Mononuclear cell (primary cell): ENCODE results near the gene LY6G6C. TPM values are rescaled to one million over a fixed set of nuclear protein-coding genes. Genes with fewer than 3 reads are reported as not detected.
A peak's percentile ranks its signal among the peaks of the same experiment; 100 is the strongest.

Experiments used
- H3K27me3 ChIP-seq: 2 replicates; pipeline ENCODE4 v1.6.0; 2011; ENCODE audit warnings: low read length, control low read depth; ENCODE audit not compliant: insufficient read depth
- H3K4me1 ChIP-seq: 2 replicates; pipeline ENCODE4 v1.5.1; 2011; ENCODE audit warnings: mild to moderate bottlenecking, low read length, control low read depth; ENCODE audit not compliant: insufficient read depth
- H3K4me3 ChIP-seq: 2 replicates; pipeline ENCODE4 v1.5.1; 2011; ENCODE audit warnings: mild to moderate bottlenecking, low read length, moderate library complexity
- H3K9me3 ChIP-seq: 2 replicates; pipeline ENCODE4 v1.5.1; 2011; ENCODE audit warnings: low read depth, mild to moderate bottlenecking, control low read depth, low read length
- total RNA-seq: library from RNA; depleted of rRNA; stranded (reverse); fragments of >200 nt; gene quantifications from one replicate; pipeline ENCODE4 v1.2.3, GENCODE V29; 2012

Gene LY6G6C
- total RNA-seq, 1 donor: not detected

DNA sequence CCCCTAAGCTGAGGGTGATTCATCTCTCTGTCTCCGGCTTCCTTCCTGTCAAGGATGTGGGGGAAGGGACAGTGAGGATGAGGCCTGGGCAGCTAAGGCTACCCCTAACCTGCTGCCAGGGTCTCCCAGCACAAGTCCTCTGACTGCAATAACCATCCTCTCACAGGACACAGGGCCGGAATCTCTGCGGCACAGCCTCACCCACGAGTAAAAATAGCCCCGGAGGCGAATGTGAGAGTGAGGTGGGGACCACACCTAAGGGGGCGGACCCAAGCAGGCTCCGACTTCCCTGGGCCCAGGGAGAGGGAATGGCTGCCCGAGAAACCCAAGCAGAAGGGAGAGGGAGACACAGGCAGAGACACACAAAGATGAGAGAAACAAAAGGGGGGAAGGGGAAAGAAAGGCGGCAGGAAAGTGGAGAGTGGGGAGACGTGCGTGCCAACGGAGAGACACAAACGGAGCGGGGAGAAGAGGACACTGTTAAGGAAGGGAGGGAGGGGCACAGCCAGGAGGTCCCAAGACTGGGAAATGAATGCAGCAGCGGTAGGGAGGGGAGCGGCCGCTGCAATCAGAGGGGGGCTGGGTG is 13.4 kb upstream of the LY6G6C start:
- peaks cover 75% of the 10 kb centered on the region for H3K4me1 ChIP-seq
- H3K9me3 ChIP-seq: no peaks in the 10 kb centered on the region
- no peaks in the 10 kb centered on the region for H3K27me3 ChIP-seq
- H3K4me3 ChIP-seq: peak overlapping the region; percentile 92

DNA sequence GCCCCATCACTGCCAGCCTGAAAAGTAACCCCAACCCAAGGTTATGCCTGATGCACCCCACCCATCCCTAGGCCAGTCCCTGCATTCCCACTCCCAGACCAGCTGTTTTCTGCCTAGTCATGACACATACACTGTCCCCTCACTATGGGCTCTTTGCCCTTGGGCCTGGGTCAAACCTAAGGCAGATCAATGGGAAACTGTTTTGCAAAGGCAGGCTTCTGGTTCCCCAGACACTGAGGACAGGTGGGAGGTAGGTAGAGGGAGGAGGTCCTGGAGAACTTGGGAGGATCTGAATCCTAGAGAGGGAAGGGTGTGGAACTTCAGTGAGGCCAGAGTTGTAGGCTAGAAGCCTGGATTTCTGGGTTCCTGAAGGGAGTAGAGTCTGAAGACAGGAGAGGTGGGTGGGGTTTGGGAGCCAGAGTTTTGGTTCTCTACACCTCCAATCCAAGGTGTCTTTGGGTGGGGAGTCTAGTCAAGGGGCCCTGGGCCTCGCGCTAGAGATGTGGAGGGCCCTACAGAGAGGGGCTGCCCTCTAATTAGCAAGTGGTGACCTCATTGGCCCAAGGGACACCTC is 12.8 kb upstream of the LY6G6C start:
- H3K4me1 ChIP-seq: peaks cover 77% of the 10 kb centered on the region
- H3K27me3 ChIP-seq: no peaks in the 10 kb centered on the region
- H3K9me3 ChIP-seq: no peaks in the 10 kb centered on the region
- H3K4me3 ChIP-seq: peak overlapping the region; percentile 92

DNA sequence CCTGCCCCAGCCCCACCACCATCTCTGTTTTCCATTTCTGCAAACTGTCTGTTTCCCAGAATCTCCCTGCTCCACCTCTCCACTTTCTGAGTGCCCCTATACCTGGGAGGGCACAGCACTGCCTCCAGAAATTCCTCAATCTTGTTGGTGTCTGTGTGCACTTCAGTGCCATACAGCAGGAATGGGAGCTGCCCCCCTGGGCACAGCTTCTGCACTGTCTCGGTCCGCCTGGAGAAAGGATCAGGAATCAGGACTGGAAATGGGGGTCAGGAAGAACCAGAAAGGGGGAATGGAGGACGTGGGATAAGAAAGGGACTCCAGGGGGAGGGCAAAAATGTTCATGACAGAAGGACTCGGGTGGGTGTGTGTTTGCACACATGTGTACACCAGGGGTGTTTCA is 12.2 kb upstream of the LY6G6C start:
- Histone ChIP-seq H3K27me3 (no peaks in the 10 kb centered on the region), H3K9me3 (no peaks in the 10 kb centered on the region), H3K4me1 (peaks cover 77% of the 10 kb centered on the region), H3K4me3 (no peak overlapping the region)

DNA sequence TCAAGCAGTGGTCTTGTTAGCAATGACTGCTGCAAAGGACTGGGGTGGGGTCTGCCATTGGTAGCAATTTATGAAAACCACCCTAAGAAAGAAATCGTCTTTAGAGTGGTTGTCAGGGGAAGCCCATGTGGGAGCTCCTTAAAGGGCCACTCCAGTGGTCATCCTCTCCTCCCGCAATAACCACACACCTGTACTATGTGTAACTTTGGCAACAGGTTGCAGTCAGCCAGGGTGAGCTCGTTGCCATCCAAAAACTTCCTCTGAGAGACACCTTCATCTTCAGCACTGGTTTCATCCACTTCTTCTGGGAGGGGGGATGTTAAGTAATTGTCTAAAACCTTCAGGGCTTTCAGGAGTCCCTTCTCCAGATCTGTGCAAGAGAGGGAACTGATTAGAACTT is 10.5 kb upstream of the LY6G6C start:
- H3K4me1 ChIP-seq: peaks cover 77% of the 10 kb centered on the region
- no peak overlapping the region for H3K4me3 ChIP-seq
- H3K9me3 ChIP-seq: no peaks in the 10 kb centered on the region
- H3K27me3 ChIP-seq: no peaks in the 10 kb centered on the region

DNA sequence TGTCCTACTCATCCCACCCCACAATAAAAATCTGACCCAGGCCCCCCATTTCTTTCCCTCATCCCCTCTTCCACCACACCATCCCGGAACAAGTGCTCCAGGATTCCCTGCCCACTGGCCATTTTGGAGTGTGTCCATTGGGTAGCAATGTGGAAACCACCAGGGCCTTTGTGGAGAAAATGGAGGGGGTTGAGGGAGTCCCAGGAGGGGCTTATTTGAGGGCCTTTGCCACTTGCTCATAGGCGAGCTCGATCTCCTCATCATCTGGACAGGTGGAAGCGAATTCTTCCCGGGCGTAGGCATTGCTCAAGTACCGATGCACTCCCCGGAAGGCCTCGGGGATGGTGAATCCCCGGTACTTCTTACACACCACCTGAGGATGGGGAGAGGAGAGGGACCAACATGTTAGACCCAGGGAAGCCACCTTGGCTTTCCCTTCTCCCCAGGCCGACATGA is 9.1 kb upstream of the LY6G6C start:
- H3K4me3 ChIP-seq: no peak overlapping the region
- H3K4me1 ChIP-seq: peaks cover 83% of the 10 kb centered on the region
- H3K9me3 ChIP-seq: no peaks in the 10 kb centered on the region
- no peaks in the 10 kb centered on the region for H3K27me3 ChIP-seq

DNA sequence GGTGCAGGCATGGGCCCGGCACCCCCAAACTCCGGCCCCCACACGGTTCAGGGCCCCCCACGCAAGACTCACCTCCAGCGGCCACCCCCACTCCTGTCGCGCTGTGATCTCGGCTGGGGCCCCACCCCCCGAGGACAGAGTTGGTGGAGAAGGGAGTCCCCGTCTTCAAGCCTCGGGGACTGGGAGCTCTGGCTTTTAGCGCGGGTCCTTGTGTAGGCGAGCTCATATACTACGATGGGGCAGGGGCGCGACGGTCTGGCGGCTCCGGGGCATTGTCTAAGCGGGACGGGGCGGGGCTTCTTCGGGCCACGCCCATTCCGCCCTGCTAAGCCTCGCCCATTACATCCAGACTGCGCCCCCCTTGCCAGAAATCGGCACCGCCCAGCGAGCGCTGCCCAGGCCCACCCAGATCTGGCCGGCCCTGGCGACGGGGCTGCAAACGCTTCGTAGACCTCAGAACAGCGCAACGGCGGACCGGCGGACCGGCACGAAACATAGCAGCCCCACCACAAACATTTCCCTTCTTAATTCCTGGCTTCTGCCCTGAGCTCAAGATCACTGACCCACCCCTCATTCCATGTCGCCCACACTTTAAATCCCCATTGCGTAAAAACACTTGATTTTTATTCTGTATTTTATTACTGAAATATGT is 8.6 kb upstream of the LY6G6C start:
- H3K27me3 ChIP-seq: no peaks in the 10 kb centered on the region
- H3K4me3 ChIP-seq: peak overlapping the region; percentile 73
- peaks cover 85% of the 10 kb centered on the region for H3K4me1 ChIP-seq
- H3K9me3 ChIP-seq: no peaks in the 10 kb centered on the region

DNA sequence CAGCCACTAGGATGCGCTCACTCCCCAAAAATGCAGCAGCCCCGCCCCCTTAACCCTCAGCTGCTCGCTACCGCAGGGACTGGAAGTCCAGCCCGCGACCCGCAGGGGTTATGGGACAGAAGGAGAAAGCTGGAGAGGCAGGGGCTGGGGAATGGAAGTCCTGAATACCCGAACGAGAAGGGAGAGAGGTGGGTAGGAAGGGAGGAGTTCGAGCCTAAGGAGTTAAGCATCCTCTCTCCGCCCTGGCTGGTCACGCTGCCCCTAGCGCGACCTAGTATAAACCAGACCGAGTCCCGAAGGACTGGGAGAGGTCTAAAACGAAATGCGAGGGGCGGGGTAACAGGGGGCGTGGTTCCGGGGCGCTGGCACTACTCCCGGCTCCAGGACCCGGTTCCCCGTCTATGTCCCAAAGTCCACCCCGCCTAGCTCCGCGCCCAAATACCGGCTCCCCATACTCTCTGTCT is 8.0 kb upstream of the LY6G6C start:
- H3K9me3 ChIP-seq: no peaks in the 10 kb centered on the region
- peaks cover 83% of the 10 kb centered on the region for H3K4me1 ChIP-seq
- no peaks in the 10 kb centered on the region for H3K27me3 ChIP-seq
- peak overlapping the region; percentile 73 for H3K4me3 ChIP-seq

DNA sequence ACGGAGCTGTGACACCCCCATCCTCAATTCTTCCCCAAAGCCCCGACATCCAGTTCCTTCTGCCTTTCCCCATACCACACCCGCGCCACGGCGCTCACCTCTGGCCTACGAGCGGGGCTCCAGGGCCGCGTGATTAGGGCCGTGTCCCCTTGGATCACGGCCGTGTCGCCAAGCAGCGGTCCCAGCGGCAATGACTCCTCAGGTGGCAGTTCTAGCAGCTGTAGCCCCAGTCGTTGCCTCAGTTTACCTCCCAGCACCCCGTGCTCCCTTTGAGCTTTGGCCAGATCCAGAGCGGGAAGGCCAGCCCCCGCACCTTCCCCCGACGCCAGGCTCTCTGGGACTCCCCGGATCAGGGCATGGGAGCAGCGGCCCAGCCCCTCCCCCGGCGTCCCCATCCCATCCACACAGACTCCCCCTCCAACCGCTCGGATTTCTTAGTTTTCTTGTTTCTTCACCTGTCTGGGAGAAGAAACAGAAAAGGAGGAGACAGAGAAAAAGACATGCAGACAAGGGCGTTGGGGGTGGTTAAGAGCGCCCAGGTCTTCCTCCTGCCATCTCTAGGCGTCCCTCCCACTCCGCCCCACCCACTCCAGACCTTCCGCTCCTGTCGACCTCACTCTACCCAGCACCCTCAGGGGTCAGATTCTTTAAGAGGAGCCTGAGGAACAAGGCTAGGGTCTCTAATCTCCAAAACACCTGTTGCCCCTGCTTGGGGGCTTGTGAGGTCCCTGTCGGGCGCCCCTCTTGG is 7.4 kb upstream of the LY6G6C start, which contains the start of gene DDAH2:
Gene DDAH2 (minus strand): TSS at position 533 of the 748 bp plus-strand sequence. CDS start 138 bp downstream, at position 395.
- H3K4me1 ChIP-seq: peaks cover 77% of the 10 kb centered on the region
- H3K9me3 ChIP-seq: no peaks in the 10 kb centered on the region
- no peaks in the 10 kb centered on the region for H3K27me3 ChIP-seq
- peak within 1 kb of the TSS; percentile 73 for H3K4me3 ChIP-seq

DNA sequence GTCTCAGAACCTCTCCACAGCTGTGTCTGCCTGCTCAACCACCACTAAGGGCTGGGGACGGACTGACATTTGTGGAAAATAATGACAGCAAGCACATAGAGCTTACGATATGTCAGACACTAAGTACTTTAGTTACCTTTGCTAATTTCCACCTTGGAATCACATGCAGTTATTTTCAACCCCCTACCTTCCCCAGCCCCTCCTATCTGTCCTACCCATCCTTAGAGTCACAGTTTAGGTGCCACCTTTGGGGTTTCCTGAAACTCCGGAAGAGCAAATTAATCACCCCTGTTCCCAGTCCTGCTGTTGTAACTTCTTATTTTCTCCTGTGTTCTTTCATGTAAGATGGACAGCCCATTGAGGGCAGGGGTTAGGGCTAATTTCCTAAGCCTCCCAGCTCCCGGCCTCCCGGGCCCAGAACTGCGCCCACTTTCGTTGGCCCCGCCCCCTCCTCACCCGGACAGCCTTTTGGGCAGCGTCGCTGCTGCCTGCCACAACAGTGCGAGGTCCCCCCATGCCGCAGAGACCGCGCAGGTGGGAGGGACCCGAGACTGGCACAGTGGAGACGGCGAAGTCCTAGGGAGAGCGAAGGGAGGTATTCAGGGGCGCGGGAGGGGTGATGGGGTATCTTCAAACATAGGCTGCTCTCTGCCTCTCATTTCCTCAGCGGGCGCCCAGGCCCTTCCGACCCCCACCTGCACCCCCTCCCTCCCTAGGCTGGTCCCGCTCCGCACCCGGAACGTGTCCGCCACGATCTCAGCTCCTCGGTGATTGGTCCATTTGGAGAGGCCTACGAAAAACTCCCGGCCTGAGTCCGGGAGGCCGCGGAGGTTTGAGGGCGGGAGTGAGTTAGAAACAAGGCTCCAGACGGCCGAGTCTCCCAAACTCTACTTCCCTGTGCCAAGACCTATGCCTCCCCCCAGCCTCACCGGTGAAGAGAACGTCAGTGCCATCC is 6.4 kb upstream of the LY6G6C start:
- Histone ChIP-seq H3K4me3 (no peak overlapping the region), H3K4me1 (peaks cover 71% of the 10 kb centered on the region), H3K9me3 (no peaks in the 10 kb centered on the region), H3K27me3 (no peaks in the 10 kb centered on the region)

DNA sequence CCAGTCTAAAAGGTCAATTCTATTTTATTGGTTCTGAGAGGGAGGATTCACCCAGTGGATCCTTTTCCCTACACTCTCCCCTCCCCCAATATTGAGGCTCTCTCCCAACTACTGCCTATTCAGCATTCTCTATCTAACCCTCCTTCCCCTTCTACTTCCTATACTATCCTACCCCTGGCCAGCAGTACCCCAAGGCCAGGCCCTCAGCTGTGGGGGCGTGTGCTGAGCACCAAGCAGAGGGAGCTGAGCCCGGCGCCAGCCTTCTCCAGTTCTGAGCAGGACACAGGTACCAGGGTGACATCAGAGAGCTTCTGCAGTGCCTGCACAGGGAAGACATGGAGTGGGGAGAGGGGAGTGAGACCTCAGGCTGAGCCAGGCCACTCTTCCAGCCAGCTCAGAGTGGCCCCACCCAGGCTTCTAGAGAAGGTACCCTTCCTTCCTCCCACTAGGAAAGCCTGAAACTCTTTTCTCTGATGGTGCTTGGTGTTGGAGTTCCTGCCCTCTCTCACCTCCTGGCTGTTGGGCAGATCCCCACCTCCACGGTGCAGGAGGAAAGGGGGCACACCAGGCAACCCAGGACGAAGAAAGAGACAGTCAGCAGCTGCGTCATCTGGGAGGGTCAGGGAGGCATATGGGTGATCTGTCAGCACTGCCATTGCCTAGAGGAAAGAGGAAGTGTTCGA is 5.6 kb upstream of the LY6G6C start:
- no peaks in the 10 kb centered on the region for H3K9me3 ChIP-seq
- H3K27me3 ChIP-seq: no peaks in the 10 kb centered on the region
- no peak overlapping the region for H3K4me3 ChIP-seq
- H3K4me1 ChIP-seq: peaks cover 64% of the 10 kb centered on the region

DNA sequence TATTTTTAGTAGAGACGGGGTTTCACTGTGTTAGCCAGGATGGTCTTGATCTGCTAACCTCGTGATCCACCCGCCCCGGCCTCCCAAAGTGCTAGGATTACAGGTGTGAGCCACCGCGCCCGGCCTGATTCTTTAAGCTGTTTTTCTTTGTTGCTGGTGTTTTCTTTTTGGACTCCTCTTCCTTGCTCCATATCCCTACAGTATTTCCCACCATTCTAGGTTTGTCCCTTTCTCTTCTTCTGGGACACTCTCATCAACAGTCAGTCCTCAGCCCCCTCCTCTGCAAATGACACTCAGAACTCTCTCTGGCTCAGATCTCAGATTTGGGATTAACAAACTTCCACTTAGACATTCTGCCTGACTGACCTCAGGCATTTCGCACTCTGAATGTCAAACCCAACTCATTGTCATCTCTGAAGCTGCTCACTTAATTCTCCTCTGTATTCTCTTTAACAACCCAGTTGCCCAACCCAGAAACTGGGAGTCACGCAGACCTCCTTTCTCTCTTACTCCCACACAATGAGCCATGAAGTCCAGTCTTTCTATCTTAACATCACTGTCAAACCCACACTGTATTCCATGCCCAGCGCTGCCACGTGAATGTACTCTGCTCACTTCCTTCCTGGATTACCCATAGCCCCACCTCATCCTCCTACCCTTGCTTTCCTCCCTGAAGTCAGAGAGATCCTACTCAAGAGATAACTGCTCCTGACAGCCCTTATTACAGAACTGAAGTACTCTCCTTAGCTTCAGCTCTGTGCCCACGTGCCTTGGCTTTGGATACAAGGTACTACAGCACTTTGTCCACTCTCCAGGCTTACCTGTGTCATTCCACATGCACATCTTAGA is 4.2 kb upstream of the LY6G6C start:
- Histone ChIP-seq H3K9me3 (no peaks in the 10 kb centered on the region), H3K4me1 (peaks cover 56% of the 10 kb centered on the region), H3K4me3 (no peak overlapping the region), H3K27me3 (no peaks in the 10 kb centered on the region)

DNA sequence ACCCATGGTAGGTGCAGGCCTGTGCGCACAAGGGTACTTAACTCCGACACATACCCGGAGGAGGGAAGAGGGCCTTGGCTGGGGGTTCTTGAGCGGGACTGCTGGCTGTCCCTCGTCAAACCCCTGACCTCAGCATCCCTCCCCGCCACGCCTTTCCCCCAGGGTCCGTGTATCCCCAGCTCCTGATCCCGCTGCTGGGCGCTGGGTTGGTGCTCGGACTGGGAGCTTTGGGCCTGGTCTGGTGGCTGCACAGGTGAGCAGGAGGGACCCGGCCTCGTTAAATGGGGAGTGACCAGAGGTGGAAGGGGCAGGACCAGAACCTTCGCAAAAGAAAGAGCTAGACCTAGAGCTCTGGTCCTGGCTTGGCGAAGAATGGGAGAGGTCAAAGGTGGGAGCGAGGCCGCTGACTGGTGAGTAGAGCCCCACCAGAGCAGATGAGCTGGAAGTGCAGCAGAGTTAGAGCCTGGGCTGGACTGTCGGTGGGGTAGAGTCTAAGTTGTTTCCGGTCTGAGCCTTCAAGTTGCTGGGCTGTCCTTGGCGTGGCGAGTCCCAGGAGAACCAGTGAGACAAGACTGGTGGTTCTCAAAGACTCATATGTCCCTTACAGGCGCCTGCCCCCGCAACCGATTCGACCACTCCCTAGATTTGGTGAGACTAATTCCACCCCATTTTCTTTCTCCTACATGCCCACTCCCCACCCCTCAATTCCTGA is 2.6 kb upstream of the LY6G6C start:
- peaks cover 40% of the 10 kb centered on the region for H3K4me1 ChIP-seq
- no peaks in the 10 kb centered on the region for H3K27me3 ChIP-seq
- H3K4me3 ChIP-seq: no peak overlapping the region
- H3K9me3 ChIP-seq: no peaks in the 10 kb centered on the region
